DOHH2 (cell line): ENCODE measurements around the gene UFD1.

Experiments
- H3F3A ChIP-seq: fragments of 200-600 bp; sonication (generic), shearing (Covaris generic); 2 replicates; pipeline ENCODE4 v1.6.0; 2016; ENCODE audit warnings: antibody characterized with exemption, mild to moderate bottlenecking; ENCODE audit not compliant: control insufficient read depth, insufficient read depth
- H3K27ac ChIP-seq: fragments of 200-600 bp; sonication (generic); 2 replicates; pipeline ENCODE4 v1.5.1; 2014; ENCODE audit warnings: low read depth, mild to moderate bottlenecking, low read length, moderate library complexity
- H3K27me3 ChIP-seq: fragments of 200-600 bp; sonication (generic); 2 replicates; pipeline ENCODE4 v1.6.1; 2014; ENCODE audit warnings: mild to moderate bottlenecking, low read length, mixed read lengths; ENCODE audit not compliant: control insufficient read depth
- H3K36me3 ChIP-seq: fragments of 200-600 bp; sonication (generic); 2 replicates; pipeline ENCODE4 v1.6.1; 2014; ENCODE audit warnings: mild to moderate bottlenecking, low read length, moderate library complexity, mixed read lengths; ENCODE audit not compliant: control insufficient read depth
- H3K4me1 ChIP-seq: fragments of 200-600 bp; sonication (generic); 2 replicates; pipeline ENCODE4 v1.6.1; 2014; ENCODE audit warnings: mild to moderate bottlenecking, low read length, mixed read lengths; ENCODE audit not compliant: control insufficient read depth
- H3K4me2 ChIP-seq: fragments of 200-600 bp; sonication (generic); 2 replicates; pipeline ENCODE4 v1.6.0; 2014; ENCODE audit warnings: mild to moderate bottlenecking, low read length, moderate library complexity
- H3K4me3 ChIP-seq: fragments of 200-600 bp; sonication (generic); 2 replicates; pipeline ENCODE4 v1.5.1; 2014; ENCODE audit warnings: mild to moderate bottlenecking, low read length, mixed read lengths
- H3K79me2 ChIP-seq: fragments of 200-600 bp; sonication (generic); 2 replicates; pipeline ENCODE4 v1.6.1; 2014; ENCODE audit warnings: mild to moderate bottlenecking, low read length, mixed read lengths; ENCODE audit not compliant: control insufficient read depth
- H3K9me2 ChIP-seq: fragments of 200-600 bp; sonication (generic); replicated peaks from 2 replicates; pipeline ENCODE4 v1.6.1; 2014; ENCODE audit warnings: mild to moderate bottlenecking, low read length, mixed read lengths; ENCODE audit not compliant: control insufficient read depth
- H3K9me3 ChIP-seq: fragments of 200-600 bp; sonication (generic); 2 replicates; pipeline ENCODE4 v1.6.1; 2014; ENCODE audit warnings: antibody characterized with exemption, low read length, mixed read lengths; ENCODE audit not compliant: control insufficient read depth, insufficient read depth
- H4K20me1 ChIP-seq: fragments of 200-600 bp; sonication (generic); 2 replicates; pipeline ENCODE4 v1.6.0; 2014; ENCODE audit warnings: low read depth, mild to moderate bottlenecking, antibody characterized with exemption, low read length, moderate library complexity; ENCODE audit not compliant: control insufficient read depth, insufficient read depth
- EZH2phosphoT487 ChIP-seq: fragments of 200-600 bp; sonication (generic); IDR thresholded peaks from 2 replicates; pipeline ENCODE4 v1.6.1; 2017; ENCODE audit warnings: borderline replicate concordance, mild to moderate bottlenecking, antibody characterized with exemption, low read length, moderate library complexity, mixed read lengths
- TF ChIP-seq, protein P1 (sequence below): fragments of 200-600 bp; sonication (generic); IDR thresholded peaks from one replicate; pipeline ENCODE4 v1.5.1; 2014; ENCODE audit warnings: antibody characterized with exemption, mild to moderate bottlenecking, low read depth, low read length; ENCODE audit not compliant: poor library complexity, severe bottlenecking

The UFD1 gene

GRCh38 chr22:19466848-19467752, 11.9 kb downstream of the UFD1 start:
- Histone ChIP-seq H3K79me2 (no peaks in the 10 kb centered on the region), H3K4me1 (no peaks in the 10 kb centered on the region), H3K4me3 (no peak overlapping the region), H3K9me3 (no peaks in the 10 kb centered on the region), H3K4me2 (no peak overlapping the region), H3K27ac (no peak overlapping the region), H3K27me3 (no peaks in the 10 kb centered on the region), H3F3A (no peaks in the 10 kb centered on the region), H4K20me1 (no peaks in the 10 kb centered on the region), H3K36me3 (peaks cover 91% of the 10 kb centered on the region), H3K9me2 (no peaks in the 10 kb centered on the region)
- TF ChIP-seq EZH2phosphoT487, result no peak
- TF ChIP-seq, protein P1, sequence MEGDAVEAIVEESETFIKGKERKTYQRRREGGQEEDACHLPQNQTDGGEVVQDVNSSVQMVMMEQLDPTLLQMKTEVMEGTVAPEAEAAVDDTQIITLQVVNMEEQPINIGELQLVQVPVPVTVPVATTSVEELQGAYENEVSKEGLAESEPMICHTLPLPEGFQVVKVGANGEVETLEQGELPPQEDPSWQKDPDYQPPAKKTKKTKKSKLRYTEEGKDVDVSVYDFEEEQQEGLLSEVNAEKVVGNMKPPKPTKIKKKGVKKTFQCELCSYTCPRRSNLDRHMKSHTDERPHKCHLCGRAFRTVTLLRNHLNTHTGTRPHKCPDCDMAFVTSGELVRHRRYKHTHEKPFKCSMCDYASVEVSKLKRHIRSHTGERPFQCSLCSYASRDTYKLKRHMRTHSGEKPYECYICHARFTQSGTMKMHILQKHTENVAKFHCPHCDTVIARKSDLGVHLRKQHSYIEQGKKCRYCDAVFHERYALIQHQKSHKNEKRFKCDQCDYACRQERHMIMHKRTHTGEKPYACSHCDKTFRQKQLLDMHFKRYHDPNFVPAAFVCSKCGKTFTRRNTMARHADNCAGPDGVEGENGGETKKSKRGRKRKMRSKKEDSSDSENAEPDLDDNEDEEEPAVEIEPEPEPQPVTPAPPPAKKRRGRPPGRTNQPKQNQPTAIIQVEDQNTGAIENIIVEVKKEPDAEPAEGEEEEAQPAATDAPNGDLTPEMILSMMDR, result no peak

DNA sequence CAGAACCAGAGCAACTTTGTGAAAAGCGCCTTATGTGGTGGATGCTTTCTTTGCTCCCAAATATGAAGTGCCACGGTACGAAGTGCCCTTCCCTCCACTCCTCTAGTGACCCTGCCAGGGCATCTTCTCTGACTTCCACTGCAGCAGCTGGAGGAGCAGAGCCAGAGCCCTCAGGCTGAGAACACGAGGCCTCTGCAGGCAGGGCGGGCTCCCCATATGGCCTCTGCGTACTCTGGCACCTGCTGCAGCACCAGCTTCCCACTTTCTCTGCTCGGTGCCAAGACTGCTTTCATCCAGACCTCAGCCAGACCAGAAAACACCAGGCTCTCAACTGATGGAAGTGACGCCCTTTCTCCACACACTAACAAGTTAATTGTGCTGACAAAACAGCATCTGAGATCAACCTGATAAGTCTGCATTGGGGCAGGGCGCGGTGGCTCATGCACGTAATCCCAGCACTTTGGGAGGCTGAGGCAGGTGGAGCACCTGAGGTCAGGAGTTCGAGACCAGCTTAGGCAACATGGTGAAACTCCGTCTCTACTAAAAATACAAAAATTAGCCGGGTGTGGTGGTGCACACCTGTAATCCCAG, 12.8 kb downstream of the UFD1 start:
- H3K79me2 ChIP-seq, result no peaks in the 10 kb centered on the region
- H3K27ac ChIP-seq, result no peak overlapping the region
- no peaks in the 10 kb centered on the region for H3K9me3 ChIP-seq
- H3K27me3 ChIP-seq, result no peaks in the 10 kb centered on the region
- no peaks in the 10 kb centered on the region for H3F3A ChIP-seq
- TF ChIP-seq EZH2phosphoT487, result no peak
- TF ChIP-seq, protein P1, result no peak
- no peaks in the 10 kb centered on the region for H3K9me2 ChIP-seq
- no peaks in the 10 kb centered on the region for H4K20me1 ChIP-seq
- H3K36me3 ChIP-seq, result peaks cover 86% of the 10 kb centered on the region
- no peaks in the 10 kb centered on the region for H3K4me1 ChIP-seq
- H3K4me2 ChIP-seq, result no peak overlapping the region
- H3K4me3 ChIP-seq, result no peak overlapping the region

GRCh38 chr22:19464975-19465374, 14.0 kb downstream of the UFD1 start:
- Histone ChIP-seq H3K4me3 (no peak overlapping the region), H4K20me1 (no peaks in the 10 kb centered on the region), H3K9me3 (no peaks in the 10 kb centered on the region), H3K9me2 (no peaks in the 10 kb centered on the region), H3K79me2 (no peaks in the 10 kb centered on the region), H3K36me3 (peaks cover 85% of the 10 kb centered on the region), H3K27ac (no peak overlapping the region), H3K4me2 (no peak overlapping the region), H3K4me1 (no peaks in the 10 kb centered on the region), H3K27me3 (no peaks in the 10 kb centered on the region), H3F3A (no peaks in the 10 kb centered on the region)
- TF ChIP-seq, protein P1, result no peak
- no peak for TF ChIP-seq EZH2phosphoT487
